H1 (cell line): ENCODE results near the gene COPS7A. TPM values are rescaled to one million over a fixed set of nuclear protein-coding genes. Genes with fewer than 3 reads are reported as not detected.

Source experiments
- CTCF ChIA-PET: fragments of 300-600 bp; sonication (Branson Sonifier 250); formaldehyde crosslinking; loops from one replicate; lab custom pipeline; 2021; ENCODE audit not compliant: partially characterized antibody; lab: Charles Lee
- POLR2A ChIA-PET: fragments of 300-600 bp; sonication (Branson Sonifier 250); formaldehyde crosslinking; loops from one replicate; lab custom pipeline; 2021; ENCODE audit warnings: inconsistent platforms; ENCODE audit not compliant: partially characterized antibody; lab: Charles Lee
- DNase-seq, 2 experiments: peaks; one replicate each; pipeline versions ENCODE4 v3.0.0 to v3.0.0-alpha.2; 2010 to 2022; ENCODE audit warnings: low spot score in 2 of 2, low read depth in 1 of 2, mixed read lengths in 1 of 2
- FAIRE-seq: peaks from 2 replicates; lab custom pipeline; 2011; peaks lifted over from hg19 to GRCh38; lab: Jason Lieb, UNC
- H2AFZ ChIP-seq: 2 replicates; pipeline ENCODE4 v1.8.1; 2012; ENCODE audit warnings: low read length, inconsistent platforms
- H2AK5ac ChIP-seq: 2 replicates; pipeline ENCODE4 v1.6.1; 2013; ENCODE audit warnings: low read depth, low read length
- H2BK120ac ChIP-seq: replicated peaks from 2 replicates; pipeline ENCODE3; 2013; ENCODE audit warnings: low read depth, low read length, inconsistent platforms
- H2BK12ac ChIP-seq: 2 replicates; pipeline ENCODE4 v1.6.1; 2013; ENCODE audit warnings: low read depth, low read length
- H2BK15ac ChIP-seq: 2 replicates; pipeline ENCODE4 v1.6.1; 2013; ENCODE audit warnings: low read length
- H2BK20ac ChIP-seq: 2 replicates; pipeline ENCODE4 v1.6.1; 2013; ENCODE audit warnings: low read length
- H2BK5ac ChIP-seq: 2 replicates; pipeline ENCODE4 v1.6.1; 2013; ENCODE audit warnings: low read depth, low read length
- H3K14ac ChIP-seq: 2 replicates; pipeline ENCODE4 v1.6.1; 2013; ENCODE audit warnings: inconsistent platforms; ENCODE audit not compliant: insufficient read length
- H3K18ac ChIP-seq: 2 replicates; pipeline ENCODE4 v1.6.1; 2013; ENCODE audit warnings: low read length; ENCODE audit errors: extremely low read depth
- H3K23ac ChIP-seq: 2 replicates; pipeline ENCODE4 v1.6.1; 2013; ENCODE audit warnings: inconsistent platforms; ENCODE audit not compliant: insufficient read length
- H3K23me2 ChIP-seq: 2 replicates; pipeline ENCODE4 v1.6.1; 2013; ENCODE audit warnings: low read depth, low read length
- H3K27ac ChIP-seq: 2 replicates; pipeline ENCODE4 v1.6.1; 2011; ENCODE audit warnings: low read depth, low read length, inconsistent platforms
- H3K27me3 ChIP-seq, 4 experiments: replicated peaks in 1 of 4; 1 replicate in 1 of 4; 2 replicates in 3 of 4; pipeline versions ENCODE4 v1.6.1 to v1.8.1; 2011 to 2013; ENCODE audit warnings: low read length in 3 of 4, mild to moderate bottlenecking in 3 of 4, inconsistent platforms in 2 of 4, mixed read lengths in 2 of 4, moderate library complexity in 1 of 4; ENCODE audit not compliant: control insufficient read depth in 3 of 4, insufficient read depth in 3 of 4; ENCODE audit errors: extremely low read depth in 1 of 4
- H3K36me3 ChIP-seq, 4 experiments: 2 replicates each; pipeline versions ENCODE4 v1.6.1 to v1.8.1; 2011 to 2013; ENCODE audit warnings: mild to moderate bottlenecking in 4 of 4, low read length in 3 of 4, moderate library complexity in 2 of 4, control low read depth in 1 of 4, inconsistent platforms in 1 of 4; ENCODE audit not compliant: insufficient read depth in 4 of 4, control insufficient read depth in 2 of 4
- H3K4ac ChIP-seq: replicated peaks from 2 replicates; pipeline ENCODE3; 2013; ENCODE audit warnings: low read length, low read depth, mixed read lengths, inconsistent platforms; ENCODE audit not compliant: insufficient read length
- H3K4me1 ChIP-seq, 4 experiments: replicated peaks in 1 of 4; 1 replicate in 1 of 4; 2 replicates in 3 of 4; pipeline versions ENCODE4 v1.6.1 to v1.8.1; 2011 to 2013; ENCODE audit warnings: low read length in 3 of 4, inconsistent platforms in 2 of 4, mixed read lengths in 1 of 4; ENCODE audit not compliant: insufficient read depth in 4 of 4, control insufficient read depth in 3 of 4
- H3K4me2 ChIP-seq, 2 experiments: 2 replicates each; pipeline versions ENCODE4 v1.6.1 to v1.8.1; 2011 to 2013; ENCODE audit warnings: low read depth in 2 of 2, low read length in 2 of 2, control low read depth in 1 of 2, inconsistent platforms in 1 of 2, mild to moderate bottlenecking in 1 of 2; ENCODE audit not compliant: insufficient read depth in 1 of 2
- H3K4me3 ChIP-seq, 4 experiments: fragments of 200-600, 300-600 bp in 1 of 4; sonication (generic), shearing (Covaris generic), sonication (Bioruptor Twin) in 1 of 4; 2 replicates each; pipeline versions ENCODE4 v1.5.1 to v1.8.1; 2011 to 2016; ENCODE audit warnings: low read length in 4 of 4, low read depth in 3 of 4, control low read depth in 2 of 4, inconsistent platforms in 2 of 4, mild to moderate bottlenecking in 2 of 4, mixed read lengths in 1 of 4, moderate library complexity in 1 of 4; ENCODE audit not compliant: insufficient read depth in 2 of 4; ENCODE audit errors: extremely low read depth in 1 of 4
- H3K56ac ChIP-seq: replicated peaks from 2 replicates; pipeline ENCODE3; 2013; ENCODE audit warnings: low read depth, mild to moderate bottlenecking, mixed read lengths, low read length, inconsistent platforms; ENCODE audit not compliant: insufficient read length
- H3K79me1 ChIP-seq: 2 replicates; pipeline ENCODE4 v1.6.1; 2013; ENCODE audit warnings: low read depth, low read length, control low read depth
- H3K79me2 ChIP-seq, 2 experiments: 2 replicates each; pipeline versions ENCODE4 v1.6.1 to v1.8.1; 2012 to 2013; ENCODE audit warnings: low read length in 2 of 2, mild to moderate bottlenecking in 2 of 2, inconsistent platforms in 1 of 2; ENCODE audit not compliant: insufficient read depth in 2 of 2, control insufficient read depth in 1 of 2
- H3K9ac ChIP-seq, 4 experiments: replicated peaks in 1 of 4; 1 replicate in 1 of 4; 2 replicates in 3 of 4; pipeline versions ENCODE4 v1.6.1 to v1.8.1; 2011 to 2013; ENCODE audit warnings: low read depth in 3 of 4, low read length in 3 of 4, control low read depth in 2 of 4, mild to moderate bottlenecking in 2 of 4, moderate library complexity in 2 of 4, inconsistent platforms in 1 of 4; ENCODE audit errors: extremely low read depth in 1 of 4
- H3K9me3 ChIP-seq, 2 experiments: 2 replicates each; pipeline versions ENCODE4 v1.6.1 to v1.8.1; 2012 to 2013; ENCODE audit warnings: mild to moderate bottlenecking in 2 of 2, moderate library complexity in 2 of 2, control low read depth in 1 of 2, inconsistent platforms in 1 of 2, low read depth in 1 of 2, low read length in 1 of 2, mixed read lengths in 1 of 2; ENCODE audit not compliant: insufficient read depth in 2 of 2
- H4K20me1 ChIP-seq, 2 experiments: replicated peaks in 1 of 2; 2 replicates each; pipeline versions ENCODE3 to v1.8.1; 2011 to 2013; ENCODE audit warnings: inconsistent platforms in 2 of 2, low read length in 2 of 2, mild to moderate bottlenecking in 1 of 2; ENCODE audit not compliant: insufficient read depth in 2 of 2, control insufficient read depth in 1 of 2
- H4K5ac ChIP-seq: 2 replicates; pipeline ENCODE4 v1.6.1; 2013; ENCODE audit warnings: low read length, low read depth, mixed read lengths, inconsistent platforms; ENCODE audit not compliant: insufficient read length
- H4K8ac ChIP-seq: 2 replicates; pipeline ENCODE4 v1.8.0; 2013; ENCODE audit warnings: mild to moderate bottlenecking, moderate library complexity, low read length, inconsistent platforms; ENCODE audit not compliant: insufficient read depth; ENCODE audit errors: extremely low read depth
- H4K91ac ChIP-seq: replicated peaks from 2 replicates; pipeline ENCODE3; 2013; ENCODE audit warnings: low read length, mixed read lengths, inconsistent platforms; ENCODE audit not compliant: insufficient read length
- ASH2L ChIP-seq: fragments of 200-600, 300-600 bp; sonication (generic); IDR thresholded peaks from one replicate; pipeline ENCODE4 v1.7.1; 2017; ENCODE audit warnings: low read length
- BRCA1 ChIP-seq: IDR thresholded peaks from 2 replicates; pipeline ENCODE4 v1.6.1; 2012; ENCODE audit warnings: low read depth, low read length, improper control_type of control experiment
- CBX8 ChIP-seq: fragments of 300-800, 300-1000 bp; sonication (generic); IDR thresholded peaks from 2 replicates; pipeline ENCODE4 v1.7.1; 2016; ENCODE audit warnings: low read depth, low read length, borderline replicate concordance
- CEBPB ChIP-seq: IDR thresholded peaks from 2 replicates; pipeline ENCODE4 v1.6.1; 2012; ENCODE audit warnings: low read depth, low read length
- GTF2F1 ChIP-seq: IDR thresholded peaks from 2 replicates; pipeline ENCODE4 v1.6.1; 2012; ENCODE audit warnings: low read depth, low read length, improper control_type of control experiment, borderline replicate concordance
- JUND ChIP-seq: IDR thresholded peaks from 2 replicates; pipeline ENCODE4 v1.6.1; 2011; ENCODE audit warnings: mild to moderate bottlenecking, improper control_type of control experiment, low read length
- PHF8 ChIP-seq: fragments of 200-600 bp; sonication (generic); conservative IDR thresholded peaks from 2 replicates; pipeline ENCODE4 v1.7.1; 2012; ENCODE audit warnings: low read depth, mild to moderate bottlenecking, inconsistent platforms, low read length, moderate library complexity
- SIX5 ChIP-seq: IDR thresholded peaks from 2 replicates; pipeline ENCODE4 v1.6.1; 2011; ENCODE audit warnings: mild to moderate bottlenecking, low read depth, low read length
- SUZ12 ChIP-seq: fragments of 200-600 bp; sonication (generic); IDR thresholded peaks from 2 replicates; pipeline ENCODE4 v1.6.1; 2012; ENCODE audit warnings: mild to moderate bottlenecking, inconsistent platforms, low read length, moderate library complexity, mixed read lengths
- WGBS, 2 experiments: shearing (Covaris generic) in 1 of 2; methylation state at CpG; one replicate each; pipeline versions ENCODE4 v1.1.6 to v1.1.7; 2013 to 2015; ENCODE audit warnings: low lambda C conversion rate in 2 of 2, mixed read lengths in 2 of 2, inconsistent platforms in 1 of 2, low coverage in 1 of 2, missing lambda C conversion rate in 1 of 2; ENCODE audit not compliant: insufficient replicate concordance in 2 of 2, insufficient coverage in 1 of 2, insufficient read length in 1 of 2; ENCODE audit errors: extremely low coverage in 1 of 2, missing lambda C conversion rate in 1 of 2; 5-methylcytosine and 5-hydroxymethylcytosine counted together
- polyA plus RNA-seq, 7 experiments: library from polyadenylated mRNA; depleted of rRNA in 3 of 7; stranded (reverse) in 5 of 7; unstranded in 2 of 7; fragments of >200 nt in 5 of 7; fragments of 200-250 nt in 2 of 7; gene quantifications; 1 replicate in 5 of 7; 2 replicates in 1 of 7; 4 replicates in 1 of 7; pipeline versions ENCODE4 v1.2.1 to v1.2.3, GENCODE V29; 2011 to 2013; ENCODE audit warnings: missing spikeins in 2 of 7, mixed read lengths in 2 of 7
- total RNA-seq: library from RNA; stranded (reverse); fragmentation: NEBNext Ultra II Directional; extraction: Animal tissue kit (Norgen Biotek cat#: 25700); gene quantifications from 2 replicates; pipeline ENCODE4 v1.2.1, GENCODE V29; 2021
- TF ChIP-seq, protein P1 (sequence below): IDR thresholded peaks from 2 replicates; pipeline ENCODE4 v1.6.1; 2012; ENCODE audit warnings: inconsistent platforms
- TF ChIP-seq, protein P2 (sequence below): IDR thresholded peaks from 2 replicates; pipeline ENCODE4 v1.6.1; 2012; ENCODE audit warnings: low read length, inconsistent platforms

The COPS7A gene
- total and polyA plus RNA-seq, 2 of the 8 experiments (the other 6 are each of a cell fraction or from before 2014, with no cell fraction given): 44.5 to 95.9 TPM

DNA sequence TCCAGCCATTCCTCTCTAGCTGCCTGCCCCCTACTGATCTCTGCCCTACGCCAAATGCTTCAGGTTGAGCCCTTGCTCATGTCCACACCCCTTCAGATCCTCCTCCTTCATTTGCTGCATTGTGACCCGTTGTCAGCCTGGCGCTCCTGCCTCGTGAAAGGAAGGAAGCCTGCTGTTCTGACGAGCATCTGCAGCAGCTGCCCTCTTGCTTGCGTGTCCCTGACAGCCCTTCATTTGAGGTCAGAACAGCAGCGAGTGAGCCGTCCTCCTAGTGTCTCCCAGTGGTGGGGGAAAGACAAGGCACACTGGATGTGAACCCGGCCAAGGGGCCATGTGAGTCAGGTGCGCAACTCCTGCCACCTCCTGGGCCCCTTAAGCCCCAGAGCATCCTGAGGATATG, 20.2 kb upstream of the COPS7A start:
- Histone ChIP-seq H2AFZ (peak overlapping the region; percentile 47; the same call in 1 of the 2 replicates), H4K91ac (no peak overlapping the region), H3K56ac (no peak overlapping the region), H3K27me3 (peaks cover 0 to 16% (median 14%) of the 10 kb centered on the region in 4 experiments; a peak in 6 of 7 replicates), H4K20me1 (no peaks in the 10 kb centered on the region), H3K79me2 (no peaks in the 10 kb centered on the region), H2BK15ac (peak overlapping the region; percentile 13; the same call in 1 of the 2 replicates), H3K4me2 (peak overlapping the region; percentile 50 to 65), H2BK120ac (no peak overlapping the region), H2BK20ac (no peak overlapping the region), H3K4ac (no peak overlapping the region), H3K4me1 (peaks cover 0 to 11% (median 8%) of the 10 kb centered on the region in 4 experiments; a peak in 5 of 7 replicates), H3K9me3 (no peaks in the 10 kb centered on the region), H2AK5ac (no peak overlapping the region), H3K23me2 (peaks cover 14% of the 10 kb centered on the region), H4K5ac (peak overlapping the region; percentile 44), H2BK5ac (no peak overlapping the region; the same call in 1 of the 2 replicates), H3K18ac (no peak overlapping the region), H3K27ac (no peak overlapping the region), H3K9ac (peak overlapping the region in 1 of 4 experiments; percentile 1; a peak in 2 of 7 replicates), H4K8ac (peak overlapping the region; percentile 75; the same call in 1 of the 2 replicates), H3K36me3 (no peaks in the 10 kb centered on the region), H3K79me1 (no peaks in the 10 kb centered on the region), H3K23ac (no peak overlapping the region), H3K14ac (no peak overlapping the region), H2BK12ac (peak overlapping the region; percentile 7; the same call in 1 of the 2 replicates), H3K4me3 (peak overlapping the region in 2 of 4 experiments; percentile 1 to 13; a peak in 2 of 8 replicates)
- CTCF ChIA-PET: interaction anchor here (1.0 to 1.6 kb wide), 4 partner anchors 13 to 83 kb away, joined by 3 to 5 read pairs (median 4); no protein-coding TSS in a partner anchor
- POLR2A ChIA-PET: interaction anchor here (3.4 kb wide), 1 partner anchor 14 kb away, joined by 17 read pairs; the partner anchor contains the start of gene ZNF384
- DNase-seq: peak in 1 of 2 experiments; percentile 65
- WGBS, 2 experiments: 19% methylated on average over 10 of the region's 10 CpGs; no CpG with 5 or more reads in 1 of the 2 experiments
- FAIRE-seq: peak; percentile 19
- TF ChIP-seq CEBPB: no peak
- TF ChIP-seq, protein P1, sequence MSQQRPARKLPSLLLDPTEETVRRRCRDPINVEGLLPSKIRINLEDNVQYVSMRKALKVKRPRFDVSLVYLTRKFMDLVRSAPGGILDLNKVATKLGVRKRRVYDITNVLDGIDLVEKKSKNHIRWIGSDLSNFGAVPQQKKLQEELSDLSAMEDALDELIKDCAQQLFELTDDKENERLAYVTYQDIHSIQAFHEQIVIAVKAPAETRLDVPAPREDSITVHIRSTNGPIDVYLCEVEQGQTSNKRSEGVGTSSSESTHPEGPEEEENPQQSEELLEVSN: no peak
- no peak for TF ChIP-seq BRCA1
- peak; percentile 26 for TF ChIP-seq ASH2L
- no peak for TF ChIP-seq SIX5
- TF ChIP-seq, protein P2, sequence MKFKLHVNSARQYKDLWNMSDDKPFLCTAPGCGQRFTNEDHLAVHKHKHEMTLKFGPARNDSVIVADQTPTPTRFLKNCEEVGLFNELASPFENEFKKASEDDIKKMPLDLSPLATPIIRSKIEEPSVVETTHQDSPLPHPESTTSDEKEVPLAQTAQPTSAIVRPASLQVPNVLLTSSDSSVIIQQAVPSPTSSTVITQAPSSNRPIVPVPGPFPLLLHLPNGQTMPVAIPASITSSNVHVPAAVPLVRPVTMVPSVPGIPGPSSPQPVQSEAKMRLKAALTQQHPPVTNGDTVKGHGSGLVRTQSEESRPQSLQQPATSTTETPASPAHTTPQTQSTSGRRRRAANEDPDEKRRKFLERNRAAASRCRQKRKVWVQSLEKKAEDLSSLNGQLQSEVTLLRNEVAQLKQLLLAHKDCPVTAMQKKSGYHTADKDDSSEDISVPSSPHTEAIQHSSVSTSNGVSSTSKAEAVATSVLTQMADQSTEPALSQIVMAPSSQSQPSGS: no peak
- TF ChIP-seq GTF2F1: no peak
- no peak for TF ChIP-seq PHF8
- TF ChIP-seq SUZ12: no peak
- no peak for TF ChIP-seq CBX8
- no peak for TF ChIP-seq JUND
